NCI-H2196 (cell line): ENCODE results near the gene PRICKLE1.

ENCODE experiments used
- DNase-seq: peaks from one replicate; lab custom pipeline; 2025; ENCODE audit not compliant: unreplicated experiment; lab: John Stamatoyannopoulos, UW

PRICKLE1 gene

DNA sequence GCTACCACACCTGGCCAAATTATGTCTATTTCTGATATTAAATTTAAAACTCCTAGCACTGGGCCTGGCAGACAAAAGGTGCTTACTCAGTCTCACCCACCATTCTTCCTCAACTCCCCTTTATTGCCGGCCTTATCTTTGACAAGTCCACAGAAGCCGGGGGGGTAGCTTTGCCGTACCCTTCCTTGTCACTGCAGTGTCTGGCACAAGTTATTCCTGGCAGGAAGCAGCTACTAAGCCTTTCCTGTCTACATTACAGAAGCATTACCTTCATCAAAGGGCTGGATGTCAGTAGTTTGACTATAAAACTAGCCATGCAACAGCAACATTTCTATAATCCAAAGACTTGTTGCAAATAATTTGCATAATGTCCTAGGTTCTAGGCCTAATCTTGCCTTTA lies 127.1 kb downstream of the PRICKLE1 start:
- no peak for DNase-seq

DNA sequence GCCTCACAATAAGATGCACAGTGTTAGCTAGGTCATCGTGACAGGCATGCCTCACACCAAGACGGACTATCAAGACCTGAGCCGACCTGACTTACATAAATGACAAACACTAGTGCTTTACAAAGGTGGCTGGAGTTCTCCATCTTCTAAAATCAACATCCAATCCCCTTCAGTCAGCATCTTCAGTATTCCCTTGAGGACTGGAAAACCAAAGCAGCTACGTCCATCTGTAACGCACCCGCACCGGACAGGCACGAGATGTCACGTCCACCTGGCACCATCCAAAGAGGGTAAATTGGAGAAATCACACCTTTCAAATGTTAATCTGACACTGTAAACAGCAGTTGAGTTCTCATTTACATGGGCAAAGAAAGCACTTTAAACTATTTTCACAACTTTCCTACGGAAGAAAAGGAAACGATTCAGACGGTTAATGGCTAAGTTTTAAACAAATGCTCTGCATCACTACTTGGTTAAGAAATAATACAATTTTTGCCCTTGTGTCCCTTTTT lies 130.2 kb downstream of the PRICKLE1 start:
- DNase-seq, result no peak

DNA sequence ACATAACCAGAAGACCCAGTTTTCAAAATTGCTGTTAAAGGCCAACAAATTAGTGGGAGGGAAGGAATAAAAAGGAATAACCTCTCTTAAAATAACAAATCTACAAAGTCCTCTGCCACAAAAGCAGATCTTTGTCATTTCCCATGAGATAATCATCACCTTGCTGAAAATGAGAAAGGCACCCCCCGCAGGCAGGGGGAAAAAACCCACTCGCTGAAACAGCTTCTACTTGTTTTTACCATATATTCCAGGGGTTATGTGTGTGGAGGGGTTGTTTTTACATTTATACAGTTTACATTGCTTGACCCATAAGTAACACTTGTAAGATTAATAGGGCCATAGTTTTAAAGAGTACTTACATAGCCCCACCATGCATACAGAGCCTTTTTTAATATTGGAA lies 131.0 kb downstream of the PRICKLE1 start:
- DNase-seq, result no peak

DNA sequence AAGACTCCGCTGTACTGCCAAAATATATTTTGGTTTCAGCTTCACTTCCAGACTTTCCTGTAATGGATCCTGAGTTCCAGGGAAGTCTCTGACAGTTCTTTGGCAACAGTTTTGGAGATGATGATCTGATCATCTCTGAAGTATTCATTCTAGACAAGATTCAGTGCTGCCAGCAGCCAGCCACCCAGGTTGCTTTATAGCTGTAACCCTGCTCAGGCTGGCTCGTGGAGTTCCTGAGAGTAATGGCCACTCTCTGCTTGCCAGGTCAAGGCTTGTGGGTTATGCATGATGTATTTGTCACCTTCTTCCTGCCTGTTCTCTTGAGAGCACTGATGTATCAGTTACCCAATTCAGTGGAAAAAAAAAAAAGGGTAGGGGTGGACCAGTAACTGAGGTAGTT lies 139.3 kb downstream of the PRICKLE1 start:
- no peak for DNase-seq

DNA sequence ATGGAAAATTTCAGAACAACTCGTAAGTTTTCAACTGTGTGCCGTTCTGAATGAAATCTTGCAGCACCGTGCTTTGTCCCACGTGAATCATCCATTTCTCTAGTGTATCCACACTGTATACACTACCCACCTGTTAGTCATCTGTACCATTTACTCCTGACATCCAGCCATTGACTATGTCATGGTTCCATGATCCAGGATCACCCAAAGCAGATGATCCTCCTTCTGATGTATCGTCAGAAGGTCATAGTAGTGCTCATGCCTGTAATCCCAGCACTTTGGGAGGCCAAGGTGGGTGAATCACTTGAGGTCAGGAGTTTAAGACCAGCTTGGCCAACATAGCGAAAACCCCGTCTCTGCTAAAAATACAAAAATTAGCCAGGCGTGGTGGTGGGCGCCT lies 140.7 kb downstream of the PRICKLE1 start:
- DNase-seq, result no peak

DNA sequence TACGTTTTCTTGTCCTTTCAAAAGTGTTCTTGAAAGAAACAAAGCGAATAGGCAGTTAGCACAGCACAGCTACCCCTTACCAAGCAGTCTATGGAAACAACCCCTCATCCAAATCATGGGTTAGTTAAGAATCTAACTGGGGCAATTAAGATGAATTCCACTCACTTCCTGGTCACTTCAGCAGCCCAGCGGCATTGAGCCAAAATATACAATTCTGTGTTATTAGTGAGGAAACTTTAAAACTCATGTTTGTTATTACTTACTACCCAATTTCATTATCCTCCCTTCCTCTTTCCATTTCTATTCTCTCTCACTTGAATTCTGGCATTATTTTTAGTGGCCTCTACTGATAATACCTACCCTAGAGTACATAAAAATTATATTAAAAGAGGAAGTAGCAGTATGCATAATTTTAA lies 142.2 kb downstream of the PRICKLE1 start:
- no peak for DNase-seq

DNA sequence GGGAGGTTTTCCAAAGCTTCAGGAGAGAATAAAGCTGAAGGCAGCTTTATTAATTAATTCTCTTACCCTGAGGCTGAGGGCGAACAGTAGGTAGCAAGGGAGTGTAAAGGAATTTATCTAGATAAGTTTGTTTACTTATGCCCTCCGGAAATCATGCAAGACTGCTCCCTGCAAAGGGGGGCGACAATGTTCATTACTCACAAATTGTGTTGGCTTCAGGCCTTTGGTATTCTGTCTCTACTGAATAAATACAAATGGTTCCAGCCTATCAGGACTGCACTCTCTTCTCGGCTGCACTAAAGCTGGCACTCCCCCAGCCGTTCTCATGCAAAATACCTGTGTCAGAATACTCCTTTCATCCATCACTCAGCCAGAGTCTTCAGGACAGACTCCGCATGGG lies 142.8 kb downstream of the PRICKLE1 start:
- no peak for DNase-seq

DNA sequence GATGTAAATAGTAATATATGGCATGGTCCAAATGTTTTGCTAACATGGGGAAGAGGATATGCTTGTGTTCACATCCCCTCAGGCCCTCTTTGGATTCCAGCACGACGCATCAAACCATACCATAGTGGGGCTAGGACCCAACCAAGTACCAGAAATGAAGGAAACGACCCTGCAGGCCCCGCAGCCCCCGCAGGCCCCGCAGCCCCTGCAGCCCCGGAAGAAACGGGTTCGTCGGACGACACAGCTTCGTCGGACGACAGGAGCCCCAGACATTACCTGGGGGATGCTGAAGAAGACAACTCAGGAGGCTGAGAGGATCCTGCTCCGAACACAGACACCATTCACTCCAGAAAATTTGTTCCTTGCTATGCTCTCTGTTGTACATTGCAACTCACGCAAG lies 143.7 kb downstream of the PRICKLE1 start:
- DNase-seq, result no peak

DNA sequence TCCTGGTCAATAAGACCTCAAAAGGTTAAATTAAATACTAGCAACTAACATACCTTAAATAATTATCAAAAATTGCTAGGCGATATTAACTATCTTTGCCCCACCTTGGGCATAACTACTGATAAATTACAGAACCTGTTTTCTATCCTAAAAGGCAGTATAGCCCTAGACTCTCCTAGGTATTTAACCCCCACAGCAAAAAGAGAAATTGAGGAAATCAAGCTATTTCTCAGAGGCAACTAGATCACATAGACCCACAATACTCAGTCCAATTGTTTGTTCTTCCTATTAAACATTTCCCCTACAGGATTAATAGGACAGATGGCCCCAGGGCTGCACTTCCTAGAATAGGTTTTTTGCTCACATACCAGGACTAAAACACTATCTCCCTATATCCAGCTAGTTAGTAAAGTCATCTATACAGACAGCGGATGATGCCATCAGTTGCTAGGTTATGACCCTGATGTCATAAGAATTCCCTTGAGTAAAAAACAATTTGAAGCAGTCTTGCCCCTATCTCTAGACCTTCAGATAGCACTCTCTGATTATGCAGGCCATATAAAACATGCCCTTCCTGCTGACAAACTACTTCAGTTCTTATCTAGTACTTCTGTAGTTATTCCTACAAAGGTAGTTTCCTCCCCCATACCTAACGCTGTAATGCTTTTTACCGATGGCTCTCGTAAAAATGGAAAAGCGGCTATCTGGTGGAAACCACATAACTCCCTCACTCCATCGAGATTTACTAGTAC lies 145.2 kb downstream of the PRICKLE1 start:
- DNase-seq, result no peak

DNA sequence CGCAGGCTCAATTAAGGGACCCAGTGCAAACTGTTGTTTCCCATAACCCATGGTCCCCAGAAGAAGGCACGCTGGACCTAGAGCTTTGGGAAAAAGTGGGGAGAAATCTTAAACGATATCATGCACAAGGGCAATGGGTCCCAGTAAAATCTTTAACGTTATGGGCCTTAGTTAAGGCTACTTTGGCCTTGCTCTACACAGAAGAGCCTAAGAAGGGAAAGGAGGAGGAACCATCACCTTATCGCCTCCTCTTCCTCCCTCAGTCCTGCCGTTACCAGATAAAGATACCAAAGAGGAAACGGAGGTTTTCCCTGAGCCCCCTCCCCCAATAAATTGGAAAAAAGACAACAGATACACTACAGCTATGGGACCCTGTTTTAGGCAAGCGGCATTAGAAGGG lies 146.7 kb downstream of the PRICKLE1 start:
- DNase-seq, result no peak

DNA sequence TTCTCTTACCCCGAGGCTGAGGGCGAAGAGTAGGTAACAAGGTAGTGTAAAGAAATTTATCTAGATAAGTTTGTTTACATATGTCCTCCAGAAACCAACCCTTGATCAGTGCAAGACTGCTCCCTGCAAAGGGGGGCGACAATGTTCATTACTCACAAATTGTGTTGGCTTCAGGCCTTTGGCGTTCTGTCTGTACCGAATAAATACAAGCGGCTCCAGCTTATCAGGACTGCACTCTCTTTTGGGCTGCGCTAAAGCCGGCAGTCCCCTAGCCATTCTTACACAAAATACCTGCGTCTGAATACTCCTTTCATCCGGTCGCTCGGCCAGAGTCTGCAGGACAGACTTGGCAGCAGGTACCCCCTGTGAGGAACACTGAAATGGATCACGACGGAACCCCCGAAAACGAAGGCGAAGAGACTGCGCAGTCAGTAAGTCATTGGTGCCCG lies 147.2 kb downstream of the PRICKLE1 start:
- no peak for DNase-seq

DNA sequence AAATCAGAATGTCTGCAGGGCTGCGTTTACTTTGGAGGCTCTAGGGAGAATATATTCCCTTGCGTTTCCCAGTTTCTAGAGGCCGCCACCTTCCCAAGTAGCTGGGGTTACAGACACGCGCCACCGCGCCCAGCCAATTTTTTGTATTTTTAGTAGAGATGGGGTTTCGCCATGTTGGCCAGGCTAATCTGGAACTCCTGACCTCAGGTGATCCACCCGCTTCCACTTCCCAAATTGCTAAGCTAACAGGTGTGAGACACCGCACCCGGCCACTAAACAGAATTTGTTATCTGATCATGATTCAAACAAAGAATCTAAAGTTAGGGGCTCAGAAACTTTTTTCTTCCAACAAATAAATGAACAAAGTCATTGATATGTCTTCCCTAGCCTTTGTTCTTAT lies 148.9 kb downstream of the PRICKLE1 start:
- DNase-seq, result no peak

DNA sequence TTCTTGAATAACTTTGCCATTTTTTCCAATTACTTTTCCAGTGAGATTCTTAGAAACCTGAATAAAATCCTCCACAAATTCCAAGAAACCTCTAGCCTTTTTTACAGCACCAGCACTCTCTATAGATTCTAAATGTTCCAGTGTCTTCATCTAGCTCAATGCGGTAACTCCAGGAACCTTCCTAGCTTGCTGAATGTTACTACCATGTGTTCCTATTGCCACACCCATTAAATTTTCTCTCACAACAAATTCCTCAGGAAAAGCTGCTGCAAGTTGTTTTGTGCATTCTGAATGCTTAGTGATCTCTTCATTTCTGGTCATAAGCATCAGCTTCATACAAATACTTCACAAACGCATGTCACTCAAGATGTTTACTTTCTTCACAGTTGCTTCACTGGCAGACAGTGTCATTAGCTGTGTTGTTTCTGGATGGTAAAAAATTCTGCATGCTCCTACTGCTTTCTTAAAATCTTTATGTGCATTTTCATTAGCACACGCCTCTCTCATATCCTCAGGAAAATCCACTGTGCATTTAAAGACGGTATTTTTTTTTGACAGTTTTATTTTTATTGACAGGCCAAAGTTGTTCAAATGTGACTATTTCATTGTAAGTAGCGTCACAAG lies 156.9 kb downstream of the PRICKLE1 start:
- no peak for DNase-seq

DNA sequence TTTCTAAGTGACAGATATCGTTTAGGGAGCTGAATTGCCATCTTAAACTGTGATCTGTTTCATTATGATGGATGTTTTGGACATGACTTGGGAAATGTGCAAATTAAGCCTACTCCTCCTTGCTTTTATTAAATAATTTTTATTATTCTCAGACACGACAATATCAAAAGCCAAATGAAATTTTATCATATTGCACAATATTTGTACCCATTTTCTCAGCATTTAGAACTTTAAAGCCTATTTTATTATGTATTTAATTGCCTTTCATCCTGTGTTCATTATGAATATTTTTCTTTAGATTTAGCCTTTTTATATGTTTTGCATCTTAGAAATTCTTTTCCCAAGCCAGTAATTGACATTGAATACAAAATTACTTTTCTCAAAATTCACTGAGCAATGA lies 160.7 kb downstream of the PRICKLE1 start:
- no peak for DNase-seq

DNA sequence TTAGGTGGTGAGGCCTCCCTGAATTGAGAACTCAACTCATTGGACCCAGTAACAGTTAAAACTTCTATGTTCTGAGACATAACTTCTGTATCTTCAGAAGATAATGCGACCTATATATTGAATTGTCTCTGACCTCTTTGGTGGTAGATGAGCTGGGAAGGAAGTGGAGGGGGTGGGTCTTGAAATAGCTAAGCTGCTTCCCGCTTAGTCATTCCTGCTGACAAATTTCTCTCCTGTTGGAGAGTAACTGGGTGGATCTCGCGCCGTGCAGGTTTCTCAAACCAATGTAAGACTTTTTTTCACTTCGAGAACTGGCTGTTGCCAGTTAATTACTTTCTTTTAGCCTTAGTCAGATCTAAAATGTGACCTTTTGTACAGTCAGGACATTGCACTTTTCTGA lies 162.8 kb downstream of the PRICKLE1 start:
- no peak for DNase-seq

DNA sequence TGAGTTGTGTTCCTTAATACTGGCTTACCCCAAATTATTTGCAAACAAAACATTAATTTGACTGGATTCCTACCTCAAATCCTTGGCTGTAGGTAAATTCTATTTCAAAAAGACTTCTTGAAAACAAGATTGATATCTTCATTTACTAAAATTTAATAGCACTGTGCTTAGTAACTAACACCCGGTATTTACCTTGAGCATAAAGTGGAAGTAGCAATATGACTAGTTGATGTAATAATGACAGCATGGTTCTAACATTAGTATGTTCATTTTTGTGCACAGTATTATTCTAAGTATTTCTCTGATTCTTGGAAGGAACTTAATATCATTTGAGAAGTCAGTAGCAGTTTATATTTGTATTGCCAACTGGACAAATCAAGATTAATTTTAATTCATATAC lies 166.8 kb downstream of the PRICKLE1 start:
- DNase-seq, result no peak

DNA sequence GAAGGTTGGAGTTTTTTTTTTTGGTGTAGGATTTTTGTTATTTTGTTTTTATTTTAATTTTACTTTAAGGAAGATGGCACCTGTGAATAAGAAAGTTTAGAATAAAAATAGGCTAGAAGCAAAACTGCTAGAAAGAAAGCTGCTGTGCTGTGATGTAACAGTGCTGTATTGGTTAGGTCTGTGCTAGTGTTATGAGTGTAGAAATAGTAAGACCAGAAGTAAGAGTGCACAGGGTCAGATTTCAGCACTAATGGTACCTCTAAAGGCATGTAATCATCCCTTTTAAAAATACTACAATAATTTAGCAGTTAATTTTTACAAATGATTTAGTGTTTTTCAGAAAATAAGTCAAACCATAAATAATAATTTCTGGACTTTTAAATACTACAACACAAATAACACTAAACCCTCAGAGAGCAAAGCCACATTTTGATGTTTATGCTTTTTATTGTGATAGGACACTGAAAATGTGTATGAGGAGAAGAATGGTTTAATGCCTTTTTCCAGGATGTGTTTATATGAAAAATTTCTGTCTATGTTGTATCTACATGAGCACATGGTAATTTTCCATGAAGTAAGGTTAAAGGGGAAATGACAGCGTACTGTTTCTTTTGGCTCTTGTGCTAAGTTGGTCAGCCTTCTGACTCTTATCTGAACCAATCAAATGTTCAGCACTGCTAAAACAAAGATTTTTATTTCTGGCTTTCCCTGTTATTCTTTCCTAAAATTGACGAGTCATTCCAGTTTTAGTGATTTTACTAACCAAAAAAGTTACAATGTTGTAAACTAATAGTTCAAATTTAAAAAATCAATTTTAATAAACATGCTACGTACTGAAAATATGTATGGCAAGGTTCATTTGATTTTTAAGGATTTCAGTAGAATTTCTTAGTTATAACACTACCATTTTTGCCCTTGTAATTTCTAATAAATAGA lies 167.4 kb downstream of the PRICKLE1 start:
- no peak for DNase-seq

DNA sequence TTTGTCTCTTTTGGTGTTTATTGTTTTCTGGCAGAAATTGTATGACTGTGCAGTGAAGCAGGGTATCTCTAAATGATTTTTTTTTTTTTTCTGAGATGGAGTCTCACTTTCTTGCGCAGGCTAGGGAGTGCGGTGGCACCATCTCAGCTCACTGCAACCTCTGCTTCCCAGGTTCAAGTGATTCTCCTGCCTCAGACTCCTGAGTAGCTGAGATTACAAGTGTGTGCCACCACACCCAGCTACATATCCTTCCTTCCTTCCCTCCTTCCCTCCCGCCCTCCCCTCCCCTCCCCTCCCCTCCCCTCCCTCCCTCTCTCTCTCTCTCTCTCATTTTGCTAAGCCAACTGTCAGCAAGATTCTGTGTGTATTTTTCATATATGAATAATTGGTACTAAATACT lies 169.2 kb downstream of the PRICKLE1 start:
- no peak for DNase-seq

DNA sequence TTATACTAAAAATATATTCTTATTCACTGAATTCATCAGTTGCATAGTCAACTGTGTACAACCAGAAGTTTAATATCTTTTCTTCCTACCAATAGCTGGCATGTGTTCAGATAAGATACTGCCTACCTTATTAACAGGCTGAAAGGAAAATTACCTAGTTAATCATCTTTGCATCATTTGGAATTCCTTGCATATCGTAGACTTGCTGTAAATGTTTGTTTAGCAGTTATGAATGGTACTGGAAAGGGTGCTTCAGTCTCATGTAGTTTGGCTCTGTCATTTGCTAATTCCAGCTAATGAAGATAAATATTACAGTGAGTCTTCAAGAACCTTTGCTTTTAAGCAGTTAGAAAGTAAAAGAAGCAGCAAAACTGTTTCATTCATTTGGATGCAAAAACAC lies 179.2 kb downstream of the PRICKLE1 start:
- no peak for DNase-seq

DNA sequence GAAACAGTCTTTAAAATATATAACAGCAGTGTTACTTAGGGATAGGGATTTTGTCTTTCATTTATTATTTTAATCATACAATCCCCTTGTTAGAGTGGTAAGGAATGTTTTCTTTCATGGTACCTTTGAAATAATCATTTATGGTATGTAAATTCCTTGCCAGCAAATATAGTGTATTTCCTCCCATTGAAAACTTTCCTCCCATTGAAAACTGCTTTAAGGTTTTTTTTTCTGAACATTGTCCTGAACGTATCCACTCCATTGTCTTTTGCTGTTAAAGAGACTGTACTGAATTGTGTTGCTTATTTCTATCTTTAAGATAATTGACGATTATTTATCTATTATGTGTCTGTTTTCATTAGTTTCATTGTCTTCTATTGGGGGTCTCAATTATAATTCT lies 180.1 kb downstream of the PRICKLE1 start:
- no peak for DNase-seq

DNA sequence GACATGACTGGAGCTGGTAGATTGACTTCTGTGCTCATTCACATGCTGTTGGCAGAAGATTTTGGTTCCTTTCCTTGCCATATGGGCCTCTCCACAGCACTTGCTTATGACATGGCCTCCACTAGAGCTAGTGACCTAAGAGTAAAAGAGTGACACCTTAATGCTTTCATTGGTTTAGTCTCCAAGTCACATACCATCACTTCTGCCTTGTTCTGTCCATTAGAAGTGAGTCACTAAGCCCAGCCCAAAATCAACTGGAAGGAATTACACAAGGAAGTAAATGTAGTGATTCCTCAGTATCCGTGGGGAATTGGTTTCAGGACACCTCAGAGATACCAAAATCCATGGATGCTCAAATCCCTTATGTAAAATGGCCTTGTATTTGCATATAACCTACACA lies 182.2 kb downstream of the PRICKLE1 start:
- no peak for DNase-seq
